GM23338 (cell line): ENCODE data around the gene KRTAP10-12. TPM values are rescaled to one million over a fixed set of nuclear protein-coding genes. Genes with fewer than 3 reads are reported as not detected.

Source experiments
- ATAC-seq: fragments of 200-7000 bp; cut with Tn5 transposase; 3 replicates; pipeline ENCODE4 v1.9.1; 2020
- DNase-seq: peaks from one replicate; pipeline ENCODE4 v3.0.0-alpha.2; 2015; ENCODE audit warnings: low spot score
- H2AFZ ChIP-seq: fragments of 200-600 bp; sonication (generic); 2 replicates; pipeline ENCODE4 v1.8.0; 2016; ENCODE audit warnings: antibody characterized with exemption, mild to moderate bottlenecking, moderate library complexity
- H3F3A ChIP-seq: fragments of 200-600 bp; sonication (generic); replicated peaks from 2 replicates; pipeline ENCODE4 v1.8.0; 2017; ENCODE audit warnings: antibody characterized with exemption, mixed run types, low read depth
- H3K27ac ChIP-seq: fragments of 200-600 bp; sonication (generic); 2 replicates; pipeline ENCODE4 v1.6.1; 2016; ENCODE audit warnings: low read depth
- H3K27me3 ChIP-seq: fragments of 200-600 bp; sonication (generic); 2 replicates; pipeline ENCODE4 v1.8.0; 2016; ENCODE audit warnings: mild to moderate bottlenecking, mixed run types, moderate library complexity; ENCODE audit not compliant: insufficient read depth
- H3K36me3 ChIP-seq: fragments of 200-600 bp; sonication (generic); 2 replicates; pipeline ENCODE4 v1.8.0; 2016; ENCODE audit warnings: mild to moderate bottlenecking; ENCODE audit not compliant: insufficient read depth
- H3K4me1 ChIP-seq: fragments of 200-600 bp; sonication (generic); 2 replicates; pipeline ENCODE4 v1.8.0; 2016; ENCODE audit warnings: mild to moderate bottlenecking, moderate library complexity; ENCODE audit not compliant: insufficient read depth
- H3K4me2 ChIP-seq: fragments of 200-600 bp; sonication (generic); 2 replicates; pipeline ENCODE4 v1.7.1; 2017; ENCODE audit warnings: mixed run types
- H3K4me3 ChIP-seq: fragments of 200-600 bp; sonication (generic); 2 replicates; pipeline ENCODE4 v1.6.1; 2016; ENCODE audit warnings: mixed run types
- H3K79me2 ChIP-seq: fragments of 200-600 bp; sonication (generic); replicated peaks from 2 replicates; pipeline ENCODE4 v1.8.0; 2017; ENCODE audit warnings: mild to moderate bottlenecking; ENCODE audit not compliant: insufficient read depth
- H3K9me2 ChIP-seq: fragments of 200-600 bp; sonication (generic); 2 replicates; pipeline ENCODE4 v1.8.0; 2017; ENCODE audit not compliant: insufficient read depth
- H4K20me1 ChIP-seq: fragments of 200-600 bp; sonication (generic); replicated peaks from 2 replicates; pipeline ENCODE4 v1.8.0; 2017; ENCODE audit warnings: mild to moderate bottlenecking; ENCODE audit not compliant: insufficient read depth
- H3K27ac Mint-ChIP-seq: 2 replicates; pipeline ENCODE4 v1.8.0; 2020; ENCODE audit warnings: inconsistent platforms, mild to moderate bottlenecking, moderate library complexity, mixed read lengths
- H3K27me3 Mint-ChIP-seq: 3 replicates; pipeline ENCODE4 v1.8.0; 2022; ENCODE audit warnings: low read depth, mild to moderate bottlenecking, moderate library complexity, mixed read lengths, inconsistent platforms; ENCODE audit not compliant: insufficient read depth, poor library complexity
- H3K36me3 Mint-ChIP-seq: 3 replicates; pipeline ENCODE4 v1.8.0; 2021; ENCODE audit warnings: low read depth, mild to moderate bottlenecking, inconsistent platforms, moderate library complexity, mixed read lengths
- H3K4me1 Mint-ChIP-seq: 3 replicates; pipeline ENCODE4 v1.8.0; 2020; ENCODE audit warnings: mild to moderate bottlenecking, inconsistent platforms, mixed read lengths
- H3K4me3 Mint-ChIP-seq: 3 replicates; pipeline ENCODE4 v1.8.0; 2021; ENCODE audit warnings: moderate library complexity, mild to moderate bottlenecking, inconsistent platforms, mixed read lengths
- H3K9me3 Mint-ChIP-seq: 3 replicates; pipeline ENCODE4 v1.8.0; 2020; ENCODE audit warnings: moderate library complexity, mild to moderate bottlenecking, inconsistent platforms, mixed read lengths
- CREB1 ChIP-seq: fragments of 250-450 bp; sonication (Bioruptor Pico); IDR thresholded peaks from 2 replicates; pipeline ENCODE4 v1.5.0; 2020; ENCODE audit warnings: low read depth, mild to moderate bottlenecking, moderate library complexity
- CTCF ChIP-seq, 2 experiments: fragments of 200-600 bp in 1 of 2; sonication (generic) in 1 of 2; conservative IDR thresholded peaks; 2 replicates each; pipeline versions ENCODE4 v1.5.1 to v1.6.1; 2016 to 2017; ENCODE audit warnings: antibody characterized with exemption in 2 of 2, low read depth in 2 of 2, mild to moderate bottlenecking in 2 of 2, moderate library complexity in 1 of 2
- EZH2 ChIP-seq: fragments of 200-600 bp; sonication (generic); IDR thresholded peaks from one replicate; pipeline ENCODE4 v1.8.0; 2017; ENCODE audit warnings: antibody characterized with exemption, mild to moderate bottlenecking, low read depth; ENCODE audit not compliant: unreplicated experiment
- EZH2phosphoT487 ChIP-seq: fragments of 200-600 bp; sonication (generic); IDR thresholded peaks from one replicate; pipeline ENCODE4 v1.8.1; 2018; ENCODE audit warnings: antibody characterized with exemption; ENCODE audit not compliant: unreplicated experiment
- JUNB ChIP-seq: IDR thresholded peaks from one replicate; pipeline ENCODE4 v1.6.1; 2016; ENCODE audit warnings: antibody characterized with exemption; ENCODE audit not compliant: unreplicated experiment
- NANOG ChIP-seq: IDR thresholded peaks from 2 replicates; pipeline ENCODE4 v1.6.1; 2016; ENCODE audit warnings: antibody characterized with exemption, borderline replicate concordance
- POLR2AphosphoS5 ChIP-seq: IDR thresholded peaks from 2 replicates; pipeline ENCODE4 v1.6.1; 2016; ENCODE audit warnings: antibody characterized with exemption, low read depth
- STAT1 ChIP-seq: IDR thresholded peaks from one replicate; pipeline ENCODE4 v1.6.1; 2016; ENCODE audit warnings: antibody characterized with exemption; ENCODE audit not compliant: unreplicated experiment
- ZNF114 ChIP-seq: fragments of 250-450 bp; sonication (Bioruptor Pico); IDR thresholded peaks from 2 replicates; pipeline ENCODE4 v1.5.0; 2020; ENCODE audit warnings: mild to moderate bottlenecking, moderate library complexity
- ZNF331 ChIP-seq: fragments of 250-450 bp; sonication (Bioruptor Pico); IDR thresholded peaks from 2 replicates; pipeline ENCODE4 v1.5.0; 2020; ENCODE audit warnings: low read depth, mild to moderate bottlenecking, moderate library complexity
- ZNF462 ChIP-seq: fragments of 250-450 bp; sonication (Bioruptor Pico); IDR thresholded peaks from 2 replicates; pipeline ENCODE4 v1.5.0; 2020; ENCODE audit warnings: mild to moderate bottlenecking, moderate library complexity
- polyA plus RNA-seq: library from polyadenylated mRNA; unstranded; fragments of >200 nt; fragmentation: Nextera tagmentation; extraction: Ambion mirVana; gene quantifications from 2 replicates; pipeline ENCODE4 v1.2.1, GENCODE V29; 2016
- total RNA-seq: library from RNA; depleted of rRNA; stranded (reverse); fragments of >200 nt; shearing (Covaris generic); gene quantifications from 2 replicates; pipeline ENCODE4 v1.2.3, GENCODE V29; 2014
- TF ChIP-seq, protein P1 (sequence below): IDR thresholded peaks from 2 replicates; pipeline ENCODE4 v1.6.1; 2016; ENCODE audit warnings: antibody characterized with exemption

Gene KRTAP10-12
- total and polyA plus RNA-seq, 2 experiments from 2014 or later, result not detected

- H3K4me1 ChIP-seq, result peaks cover 12% of the 10 kb centered on the region
- Mint-ChIP-seq H3K27me3 (peaks cover 30% of the 10 kb centered on the region), H3K27ac (no peak overlapping the region), H3K9me3 (peaks cover 10% of the 10 kb centered on the region; the same call in 2 of the 3 replicates), H3K4me3 (no peak overlapping the region), H3K36me3 (peaks cover 9% of the 10 kb centered on the region; the same call in 1 of the 3 replicates), H3K4me1 (peaks cover 15% of the 10 kb centered on the region)
- no peak for TF ChIP-seq CTCF (conservative IDR thresholded peaks at IDR 0.05; ENCODE audit: low read depth in 2 of 2)
- no peak for TF ChIP-seq ZNF331 (CRISPR knock-in tag)
- TF ChIP-seq, protein P1, sequence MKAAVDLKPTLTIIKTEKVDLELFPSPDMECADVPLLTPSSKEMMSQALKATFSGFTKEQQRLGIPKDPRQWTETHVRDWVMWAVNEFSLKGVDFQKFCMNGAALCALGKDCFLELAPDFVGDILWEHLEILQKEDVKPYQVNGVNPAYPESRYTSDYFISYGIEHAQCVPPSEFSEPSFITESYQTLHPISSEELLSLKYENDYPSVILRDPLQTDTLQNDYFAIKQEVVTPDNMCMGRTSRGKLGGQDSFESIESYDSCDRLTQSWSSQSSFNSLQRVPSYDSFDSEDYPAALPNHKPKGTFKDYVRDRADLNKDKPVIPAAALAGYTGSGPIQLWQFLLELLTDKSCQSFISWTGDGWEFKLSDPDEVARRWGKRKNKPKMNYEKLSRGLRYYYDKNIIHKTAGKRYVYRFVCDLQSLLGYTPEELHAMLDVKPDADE, result no peak
- no peak for TF ChIP-seq ZNF114 (CRISPR knock-in tag)
- no peak for TF ChIP-seq CREB1 (CRISPR knock-in tag)
- no peak for TF ChIP-seq NANOG
- no peak for TF ChIP-seq POLR2AphosphoS5
- TF ChIP-seq EZH2phosphoT487, result no peak
- TF ChIP-seq JUNB, result no peak
- no peak overlapping the region for H3K4me3 ChIP-seq
- no peak overlapping the region for H3K27ac ChIP-seq
- H3K9me2 ChIP-seq, result no peaks in the 10 kb centered on the region
- no peak for ATAC-seq
- DNase-seq, result no peak
- no peaks in the 10 kb centered on the region for H3K36me3 ChIP-seq
- peaks cover 22% of the 10 kb centered on the region for H3K27me3 ChIP-seq
- no peaks in the 10 kb centered on the region for H3K79me2 ChIP-seq
- H3F3A ChIP-seq, result 0 out of 2 replicates have a peak, but pooled peaks cover 7% of the 10 kb centered on the region
- no peak overlapping the region for H2AFZ ChIP-seq
- H3K4me2 ChIP-seq, result no peak overlapping the region
- no peaks in the 10 kb centered on the region for H4K20me1 ChIP-seq
These were observed 30.3 kb downstream of the KRTAP10-12 start for GRCh38 chr21:44727321-44727720.

GRCh38 chr21:44727757-44728156 is 30.8 kb downstream of the KRTAP10-12 start:
- Histone ChIP-seq H4K20me1 (no peaks in the 10 kb centered on the region), H3K9me2 (no peaks in the 10 kb centered on the region), H3K36me3 (no peaks in the 10 kb centered on the region), H3K4me2 (no peak overlapping the region), H3K4me3 (no peak overlapping the region), H3F3A (0 out of 2 replicates have a peak, but pooled peaks cover 3% of the 10 kb centered on the region), H3K27me3 (peaks cover 18% of the 10 kb centered on the region), H3K27ac (no peak overlapping the region), H2AFZ (no peak overlapping the region), H3K4me1 (peaks cover 8% of the 10 kb centered on the region), H3K79me2 (no peaks in the 10 kb centered on the region)
- ATAC-seq (no peak), DNase-seq (no peak)
- peaks cover 11% of the 10 kb centered on the region for H3K4me1 Mint-ChIP-seq
- no peak overlapping the region for H3K4me3 Mint-ChIP-seq
- H3K27me3 Mint-ChIP-seq, result peaks cover 28% of the 10 kb centered on the region
- peaks cover 9% of the 10 kb centered on the region; the same call in 1 of the 3 replicates for H3K36me3 Mint-ChIP-seq
- no peak overlapping the region for H3K27ac Mint-ChIP-seq
- H3K9me3 Mint-ChIP-seq, result peaks cover 10% of the 10 kb centered on the region; the same call in 2 of the 3 replicates
- TF ChIP-seq ZNF462 (CRISPR knock-in tag), result no peak
- no peak for TF ChIP-seq EZH2
- TF ChIP-seq ZNF331 (CRISPR knock-in tag), result no peak
- no peak for TF ChIP-seq STAT1
